ENCODE data around the gene BMS1.

The BMS1 gene

DNA sequence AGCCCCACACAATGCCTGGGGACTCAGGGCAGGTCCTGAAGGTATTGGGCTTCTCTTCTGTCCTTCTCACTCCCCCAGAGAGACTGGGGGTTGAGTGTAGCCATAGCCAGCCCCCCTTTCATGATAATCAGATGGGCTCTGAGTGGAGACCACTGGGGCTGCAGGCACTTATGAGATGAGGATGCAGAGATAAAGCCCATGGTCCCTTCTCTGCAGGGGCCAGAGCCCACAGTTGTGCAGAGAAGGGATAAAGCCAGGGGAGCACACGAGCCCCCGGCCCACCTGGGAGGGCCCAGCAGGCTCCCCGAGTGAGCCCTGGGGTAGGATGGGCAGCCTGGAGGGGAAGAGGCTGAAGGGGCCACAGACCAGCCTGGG, 96.2 kb downstream of the BMS1 start:
- H3K36me3 ChIP-seq (ENCODE audit: control insufficient read depth, low read depth, low read length), result no peaks in the 10 kb centered on the region
- H3K4me3 ChIP-seq (ENCODE audit: low read length), result no peak overlapping the region
- no peaks in the 10 kb centered on the region for H3K9me3 ChIP-seq (ENCODE audit: control insufficient read depth, low read depth, low read length)
- H3K27me3 ChIP-seq (ENCODE audit: control insufficient read depth, insufficient read depth, low read length), result no peaks in the 10 kb centered on the region
- no peaks in the 10 kb centered on the region for H3K4me1 ChIP-seq (ENCODE audit: control insufficient read depth, low read depth, low read length)
- H3K27ac ChIP-seq (ENCODE audit: low read length), result no peak overlapping the region
- no peak overlapping the region for H3K9ac ChIP-seq (ENCODE audit: low read length)

DNA sequence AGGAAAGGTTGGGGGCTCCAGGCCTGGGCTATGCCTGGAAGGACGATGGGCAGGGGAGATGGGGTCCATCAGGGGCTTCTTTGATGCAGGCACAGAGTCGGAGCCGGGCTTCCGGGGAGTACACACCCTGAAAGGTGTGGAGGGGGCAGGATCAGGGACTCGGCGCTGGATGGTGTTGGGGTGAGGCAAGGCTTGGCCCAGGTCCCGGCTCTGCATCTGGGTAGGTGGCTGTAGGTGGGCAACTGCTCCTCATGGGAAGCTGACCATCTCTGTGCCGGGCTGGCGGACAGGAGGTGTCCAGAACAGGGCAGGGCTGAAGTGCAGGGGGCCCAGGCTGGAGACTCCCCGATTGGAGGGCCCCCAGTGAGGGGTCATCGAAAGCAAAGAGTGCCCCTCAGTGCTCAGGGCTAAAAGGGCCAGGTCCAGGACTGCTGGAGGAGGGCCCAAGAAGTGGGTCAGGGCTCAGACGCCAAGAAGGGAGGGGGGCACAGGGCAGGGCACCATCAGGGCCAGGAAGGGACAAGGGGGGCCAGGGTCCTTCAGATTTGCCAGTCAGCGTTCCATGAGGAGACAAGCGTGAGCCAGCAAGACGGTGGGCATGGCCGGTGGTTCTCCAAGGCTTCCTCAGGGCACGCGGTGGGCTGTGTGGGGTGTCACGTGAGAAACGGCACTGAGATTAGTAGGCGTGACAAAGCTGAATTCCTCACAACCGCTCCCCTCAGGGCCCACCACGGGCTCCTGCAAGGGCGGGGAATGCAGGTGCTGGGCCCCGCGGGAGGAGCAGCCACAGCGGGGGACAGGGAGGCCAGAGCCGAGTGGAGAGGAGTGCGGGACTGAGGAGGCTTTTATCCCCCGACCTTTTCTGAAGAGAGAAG, 97.0 kb downstream of the BMS1 start:
- no peaks in the 10 kb centered on the region for H3K27me3 ChIP-seq (ENCODE audit: control insufficient read depth, insufficient read depth, low read length)
- no peak overlapping the region for H3K27ac ChIP-seq (ENCODE audit: low read length)
- H3K9ac ChIP-seq (ENCODE audit: low read length), result no peak overlapping the region
- no peaks in the 10 kb centered on the region for H3K36me3 ChIP-seq (ENCODE audit: control insufficient read depth, low read depth, low read length)
- H3K4me1 ChIP-seq (ENCODE audit: control insufficient read depth, low read depth, low read length), result no peaks in the 10 kb centered on the region
- no peak overlapping the region for H3K4me3 ChIP-seq (ENCODE audit: low read length)
- no peaks in the 10 kb centered on the region for H3K9me3 ChIP-seq (ENCODE audit: control insufficient read depth, low read depth, low read length)

DNA sequence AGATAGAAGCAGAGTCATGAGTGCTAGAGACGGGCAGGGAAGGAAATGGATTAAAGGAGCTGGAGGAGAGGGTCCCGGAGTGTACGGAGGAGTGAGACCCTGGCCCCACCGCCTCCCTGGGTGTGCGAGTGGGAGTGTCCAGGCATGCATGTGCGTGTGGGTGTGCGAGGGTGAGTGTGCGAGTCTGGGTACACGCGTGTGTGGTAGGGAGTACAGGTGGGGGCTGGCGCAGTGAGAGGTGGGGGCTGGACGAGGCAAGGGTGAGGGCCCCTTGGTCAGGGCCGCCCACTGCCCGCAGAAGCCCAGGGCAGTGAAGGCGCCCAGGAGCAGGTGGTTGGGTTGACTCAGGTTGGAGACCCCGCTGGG, 97.6 kb downstream of the BMS1 start:
- Histone ChIP-seq H3K4me1 (ENCODE audit: control insufficient read depth, low read depth, low read length) (no peaks in the 10 kb centered on the region), H3K4me3 (ENCODE audit: low read length) (no peak overlapping the region), H3K9me3 (ENCODE audit: control insufficient read depth, low read depth, low read length) (no peaks in the 10 kb centered on the region), H3K36me3 (ENCODE audit: control insufficient read depth, low read depth, low read length) (no peaks in the 10 kb centered on the region), H3K27ac (ENCODE audit: low read length) (no peak overlapping the region), H3K27me3 (ENCODE audit: control insufficient read depth, insufficient read depth, low read length) (no peaks in the 10 kb centered on the region), H3K9ac (ENCODE audit: low read length) (no peak overlapping the region)

DNA sequence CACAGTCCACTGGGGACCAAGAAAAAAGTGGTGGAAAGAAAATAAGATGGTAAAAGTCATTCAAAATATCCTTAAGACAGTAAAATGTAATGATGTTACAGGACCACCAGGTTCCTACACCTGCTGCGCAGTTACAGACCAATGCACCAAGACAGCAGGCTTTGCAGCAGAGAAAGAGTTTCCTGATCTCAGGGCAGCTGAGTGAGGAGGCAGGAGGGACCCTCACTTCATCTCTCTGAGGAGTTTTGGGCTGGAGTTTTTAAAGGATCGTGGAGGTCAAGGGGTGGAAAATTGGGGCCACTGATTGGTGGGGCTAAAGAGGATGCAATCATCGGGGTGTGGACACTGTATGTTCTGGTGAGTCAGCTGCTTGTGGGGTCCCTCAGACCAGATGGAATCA, 100.0 kb downstream of the BMS1 start:
- no peaks in the 10 kb centered on the region for H3K27me3 ChIP-seq (ENCODE audit: control insufficient read depth, insufficient read depth, low read length)
- no peaks in the 10 kb centered on the region for H3K36me3 ChIP-seq (ENCODE audit: control insufficient read depth, low read depth, low read length)
- no peak overlapping the region for H3K4me3 ChIP-seq (ENCODE audit: low read length)
- H3K9ac ChIP-seq (ENCODE audit: low read length), result no peak overlapping the region
- H3K4me1 ChIP-seq (ENCODE audit: control insufficient read depth, low read depth, low read length), result no peaks in the 10 kb centered on the region
- no peaks in the 10 kb centered on the region for H3K9me3 ChIP-seq (ENCODE audit: control insufficient read depth, low read depth, low read length)
- no peak overlapping the region for H3K27ac ChIP-seq (ENCODE audit: low read length)
